GM18526 (cell line): ENCODE measurements around the gene ERI2.

Experiments used
- POLR2A ChIP-seq: IDR thresholded peaks from 3 replicates; pipeline ENCODE4 v1.6.1; 2011; ENCODE audit not compliant: insufficient read length; ENCODE audit errors: extremely low read depth

Gene ERI2

DNA sequence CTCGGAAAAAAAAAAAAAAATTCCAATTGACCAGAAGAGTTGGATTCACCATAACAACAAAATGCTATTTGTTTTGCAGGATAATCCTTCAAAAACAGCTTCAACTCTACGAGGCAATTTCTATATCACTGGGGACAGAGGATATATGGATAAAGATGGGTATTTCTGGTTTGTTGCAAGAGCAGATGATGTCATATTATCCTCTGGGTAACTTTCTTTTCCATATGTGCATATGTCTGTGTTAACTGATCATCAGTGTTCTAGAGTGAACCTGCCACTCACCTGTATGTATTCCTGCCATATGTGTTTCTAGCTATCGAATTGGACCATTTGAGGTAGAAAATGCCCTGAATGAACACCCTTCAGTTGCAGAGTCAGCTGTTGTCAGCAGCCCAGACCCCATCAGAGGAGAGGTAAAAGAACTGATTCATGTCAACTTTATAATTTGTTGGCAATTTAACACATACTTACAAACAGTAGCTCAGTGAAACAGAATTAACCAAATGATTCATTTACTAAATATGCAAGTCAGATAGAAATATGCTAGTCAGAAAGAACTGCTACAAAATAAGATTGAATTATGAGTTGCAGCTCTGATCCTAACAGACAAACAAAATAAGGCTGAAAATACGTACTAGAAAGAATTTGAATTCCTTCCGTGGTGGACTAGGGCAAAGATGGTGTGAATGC lies 14.2 kb downstream of the ERI2 start:
- TF ChIP-seq POLR2A, result no peak

DNA sequence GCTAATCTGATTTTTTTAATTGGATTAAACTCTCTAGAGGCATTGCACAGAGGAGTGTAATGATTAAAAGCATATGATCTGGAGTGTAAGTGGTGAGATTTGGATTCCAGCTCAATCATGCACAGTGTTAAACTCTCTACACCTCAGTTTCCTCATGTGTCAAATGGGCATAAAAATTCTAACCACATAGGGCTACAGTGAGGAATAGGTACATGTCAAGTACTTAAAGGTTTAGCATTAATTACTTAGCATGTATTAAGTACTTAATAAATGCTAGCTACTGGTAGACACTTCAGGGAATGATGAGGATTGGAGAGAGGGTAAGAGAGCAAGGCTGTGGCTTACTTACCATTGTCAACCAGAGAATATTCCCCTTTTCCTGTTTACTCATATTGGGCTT lies 17.1 kb downstream of the ERI2 start:
- no peak for TF ChIP-seq POLR2A

DNA sequence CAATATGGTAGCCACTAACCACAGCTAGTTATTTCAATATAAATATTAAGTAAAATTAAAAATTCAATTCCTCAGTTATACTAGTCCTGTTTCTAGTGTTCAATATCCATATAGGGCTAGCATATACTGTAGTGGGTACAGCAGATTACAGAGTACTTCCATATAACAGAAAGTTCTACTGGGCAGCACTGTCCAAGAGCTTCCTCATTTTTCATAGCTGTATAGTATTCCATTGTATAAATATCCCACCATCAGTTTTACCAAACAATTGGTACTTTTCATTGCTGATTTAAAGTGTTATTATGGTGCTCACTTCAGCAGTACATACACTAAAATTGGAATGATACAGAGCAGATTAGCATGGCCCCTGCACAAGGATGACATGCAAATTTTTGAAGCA lies 22.1 kb downstream of the ERI2 start:
- no peak for TF ChIP-seq POLR2A

DNA sequence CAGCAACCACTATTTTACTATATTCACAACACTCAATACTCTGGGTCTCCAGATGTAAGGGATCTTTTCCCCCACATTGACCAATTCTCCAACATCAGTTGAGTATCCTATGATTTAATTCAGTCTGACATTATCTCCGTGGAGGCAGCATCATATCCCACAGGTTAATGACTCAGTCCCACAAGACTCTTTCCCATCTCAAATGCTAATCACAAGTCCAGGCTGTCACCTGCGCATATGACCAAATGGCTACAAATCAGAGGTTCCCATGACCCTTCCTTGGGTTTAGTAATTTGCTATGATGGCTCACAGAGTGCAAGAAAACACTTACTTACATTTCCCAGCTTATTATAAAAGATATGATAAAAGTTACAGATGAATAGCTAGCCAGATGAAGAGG lies 23.8 kb downstream of the ERI2 start:
- TF ChIP-seq POLR2A, result no peak

DNA sequence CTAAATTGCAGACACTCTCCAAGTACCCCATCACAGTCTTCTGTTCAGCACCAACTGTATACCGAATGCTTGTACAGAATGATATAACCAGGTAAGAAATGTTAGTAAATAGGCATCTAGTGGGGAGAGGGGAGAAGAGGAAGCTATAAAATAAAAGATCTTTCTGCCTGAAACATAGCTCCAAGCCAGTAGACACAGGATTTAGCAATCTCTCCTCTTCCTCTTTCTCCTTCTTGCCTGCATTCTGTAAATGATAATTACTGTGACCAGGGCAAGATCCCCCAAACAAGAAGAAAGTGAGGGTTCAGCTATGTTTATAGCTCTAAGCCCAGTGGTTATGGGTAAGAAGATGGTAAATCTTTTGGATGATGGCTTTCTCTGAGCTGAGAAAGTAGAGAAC lies 24.6 kb downstream of the ERI2 start:
- TF ChIP-seq POLR2A, result no peak

DNA sequence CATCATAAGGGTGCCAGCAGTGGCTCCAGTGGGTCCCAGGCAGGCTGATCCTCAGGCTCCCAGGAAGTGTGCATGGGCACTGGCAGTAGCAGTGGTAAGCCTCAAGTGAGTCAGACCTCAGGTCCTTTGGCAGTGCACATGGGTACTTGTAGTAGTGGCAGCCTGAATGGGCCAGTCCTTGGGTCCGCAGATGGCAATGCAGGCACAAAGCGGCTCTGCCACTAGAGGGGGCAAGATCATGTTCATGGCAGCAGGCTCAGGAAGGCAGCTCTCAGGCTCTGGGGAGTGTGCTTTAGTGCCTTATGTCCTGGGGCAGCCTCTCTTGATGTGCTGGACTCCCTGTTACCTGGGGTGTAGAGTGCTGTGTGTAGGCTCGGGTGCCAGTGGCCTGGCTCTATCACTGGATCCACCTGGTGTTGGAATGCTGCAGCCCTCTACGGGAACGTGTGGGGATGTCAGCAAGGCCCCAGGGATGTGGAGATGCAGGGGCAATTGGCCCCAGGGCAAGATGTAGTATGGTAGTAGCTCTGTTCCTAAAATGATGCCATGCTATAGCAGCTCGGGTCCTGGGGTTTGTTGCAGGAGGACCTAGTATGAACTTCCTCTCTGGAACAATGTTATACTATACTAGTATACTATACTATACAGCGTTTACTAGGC lies 31.4 kb downstream of the ERI2 start:
- no peak for TF ChIP-seq POLR2A

DNA sequence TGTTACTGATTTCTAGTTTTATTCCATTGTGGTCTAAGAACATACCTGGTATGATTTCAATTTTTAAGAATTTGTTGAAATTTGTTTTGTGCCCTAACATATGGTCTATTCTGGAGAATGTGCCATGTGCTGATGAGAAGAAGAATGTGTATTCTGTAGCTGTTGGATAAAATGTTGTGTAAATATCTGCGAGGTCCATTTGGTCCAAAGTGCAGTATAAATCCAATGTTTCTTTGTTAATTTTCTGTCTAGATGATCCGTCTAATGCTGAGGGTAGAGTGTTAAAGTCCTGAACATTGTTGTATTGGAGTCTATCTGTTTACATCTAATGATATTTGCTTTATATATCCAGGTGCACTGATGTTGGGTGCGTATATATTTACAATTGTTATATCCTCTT lies 32.6 kb downstream of the ERI2 start:
- TF ChIP-seq POLR2A, result no peak

DNA sequence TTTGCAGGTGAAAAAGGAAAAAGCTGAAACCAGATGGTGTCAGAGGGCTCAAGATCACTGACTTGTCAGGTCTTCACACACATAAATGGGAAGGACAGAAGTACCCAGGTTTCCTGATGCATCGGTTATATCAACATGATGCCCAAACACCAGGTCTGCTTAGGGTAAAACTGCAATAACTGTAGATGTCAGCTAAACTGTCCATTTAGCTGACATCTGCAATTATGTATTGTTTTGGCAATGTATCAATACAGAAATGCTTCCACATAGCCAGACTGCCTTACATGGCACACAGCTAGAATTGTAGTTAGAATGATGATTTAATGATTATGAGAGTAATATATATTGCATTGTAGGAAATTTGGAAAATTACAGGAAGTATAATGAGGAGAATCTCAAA lies 37.5 kb downstream of the ERI2 start:
- TF ChIP-seq POLR2A, result no peak

DNA sequence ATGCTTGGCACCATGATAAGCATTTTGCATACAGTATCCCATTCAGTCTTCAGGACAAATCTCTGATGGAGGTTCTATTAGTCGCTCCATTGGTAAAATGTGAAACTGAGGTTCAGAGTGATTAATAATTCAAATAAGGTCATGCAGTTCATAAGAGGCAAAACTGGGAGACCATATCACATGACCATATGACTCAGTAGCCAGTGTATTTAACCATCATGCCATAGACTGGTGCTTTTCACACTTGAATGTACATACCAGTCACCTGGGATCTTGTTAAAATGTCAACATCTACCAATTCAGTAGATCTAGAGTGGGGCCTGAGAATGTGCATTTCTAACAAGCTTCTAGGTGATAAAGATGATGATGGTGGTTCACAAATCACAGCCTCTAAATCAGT lies 38.2 kb downstream of the ERI2 start:
- no peak for TF ChIP-seq POLR2A

DNA sequence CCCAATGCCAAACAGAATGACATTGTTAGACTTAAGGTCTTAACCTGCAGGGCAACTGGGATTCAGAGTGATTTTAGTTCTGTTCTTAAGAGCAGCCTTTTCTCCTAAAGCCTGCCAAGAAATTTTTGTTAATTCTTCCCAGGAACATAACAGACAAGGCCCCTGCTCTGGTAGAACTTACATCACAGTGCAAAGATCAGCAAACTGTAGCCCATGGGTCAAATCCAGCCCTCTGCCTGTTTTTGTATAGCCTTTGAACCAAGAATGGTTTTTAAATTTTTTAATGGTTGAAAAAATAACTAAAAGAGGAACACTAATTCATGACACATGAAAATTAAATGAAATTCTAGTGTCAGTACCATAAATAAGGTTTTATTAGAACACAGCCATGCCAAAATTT lies 38.7 kb downstream of the ERI2 start:
- TF ChIP-seq POLR2A, result no peak

DNA sequence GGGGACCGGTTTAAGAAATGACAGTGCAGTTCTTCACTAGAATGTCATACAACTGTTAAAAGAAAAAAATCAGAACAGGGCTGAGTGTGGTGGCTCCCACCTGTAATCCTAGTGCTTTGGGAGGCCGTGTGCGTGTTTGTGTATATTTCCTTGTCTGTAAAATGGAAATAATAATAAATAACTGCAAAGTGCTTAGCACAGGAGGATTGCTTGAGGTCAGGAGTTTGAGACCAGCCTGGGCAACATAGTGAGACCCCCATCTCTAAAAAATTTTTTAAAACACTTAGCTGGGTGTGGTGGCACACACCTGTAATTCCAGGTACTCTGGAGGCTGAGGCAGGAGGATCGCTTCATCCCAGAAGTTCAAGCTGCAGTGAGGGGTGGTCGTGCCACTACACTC lies 40.0 kb downstream of the ERI2 start:
- TF ChIP-seq POLR2A, result no peak

DNA sequence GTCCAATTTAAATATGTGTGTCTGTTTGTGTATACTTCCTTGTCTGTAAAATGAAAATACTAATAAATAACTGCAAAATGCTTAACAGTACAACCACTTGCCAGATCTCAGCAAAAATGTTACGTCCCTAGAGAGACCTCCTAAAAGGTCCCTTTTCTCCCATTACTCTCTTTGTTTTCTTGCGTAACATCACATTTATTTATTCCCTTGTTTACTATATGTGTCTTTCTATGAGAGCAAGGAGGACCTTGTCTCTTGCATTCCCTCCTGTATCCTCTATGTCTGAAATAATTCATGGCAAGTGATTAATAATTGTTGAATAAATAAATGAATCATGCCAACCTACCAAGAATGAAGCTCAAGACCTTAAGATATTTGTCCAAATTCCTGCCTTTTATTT lies 40.5 kb downstream of the ERI2 start:
- TF ChIP-seq POLR2A, result no peak

DNA sequence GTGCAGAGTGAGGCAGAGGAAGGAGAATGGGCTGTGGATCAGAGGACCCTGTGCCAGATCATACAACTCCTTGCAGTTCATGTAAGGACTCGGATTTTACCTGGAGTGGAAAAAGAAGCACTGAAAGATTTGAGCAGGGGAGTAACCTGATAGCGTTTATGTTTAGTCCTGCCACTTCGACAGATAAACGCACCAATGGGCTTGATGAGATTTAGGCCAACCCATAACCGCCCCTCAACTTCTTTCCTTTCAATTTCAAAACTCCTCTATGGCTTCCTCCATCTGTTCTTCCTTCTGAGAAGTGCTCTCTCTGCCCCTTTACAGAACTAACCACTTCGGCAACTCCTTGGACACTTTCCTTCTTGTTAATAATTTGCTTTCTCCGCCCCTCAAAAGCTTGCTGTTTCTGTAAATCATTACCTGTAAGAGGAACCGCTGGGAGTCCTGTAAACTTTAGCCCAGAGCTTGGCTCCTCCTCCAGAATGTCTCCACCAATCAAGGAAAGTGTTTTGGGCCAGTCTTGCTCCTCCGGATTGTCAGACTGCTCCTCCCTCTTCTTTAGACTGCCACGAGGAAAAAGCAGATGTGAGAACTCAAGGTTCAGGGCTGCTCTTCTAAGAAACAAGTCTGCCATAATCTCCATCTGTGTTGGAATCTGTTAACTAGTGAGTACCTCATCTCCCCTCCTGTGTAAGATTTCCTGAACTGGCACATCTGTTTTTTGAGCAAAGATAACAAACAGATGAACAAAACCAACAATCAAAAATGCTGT lies 42.6 kb downstream of the ERI2 start, which contains the start of gene ACSM3:
Gene ACSM3 (plus strand): TSS at position 554 of the 772 bp plus-strand sequence. CDS start 6,021 bp downstream, outside the sequence.
- peak; percentile 45 for TF ChIP-seq POLR2A

DNA sequence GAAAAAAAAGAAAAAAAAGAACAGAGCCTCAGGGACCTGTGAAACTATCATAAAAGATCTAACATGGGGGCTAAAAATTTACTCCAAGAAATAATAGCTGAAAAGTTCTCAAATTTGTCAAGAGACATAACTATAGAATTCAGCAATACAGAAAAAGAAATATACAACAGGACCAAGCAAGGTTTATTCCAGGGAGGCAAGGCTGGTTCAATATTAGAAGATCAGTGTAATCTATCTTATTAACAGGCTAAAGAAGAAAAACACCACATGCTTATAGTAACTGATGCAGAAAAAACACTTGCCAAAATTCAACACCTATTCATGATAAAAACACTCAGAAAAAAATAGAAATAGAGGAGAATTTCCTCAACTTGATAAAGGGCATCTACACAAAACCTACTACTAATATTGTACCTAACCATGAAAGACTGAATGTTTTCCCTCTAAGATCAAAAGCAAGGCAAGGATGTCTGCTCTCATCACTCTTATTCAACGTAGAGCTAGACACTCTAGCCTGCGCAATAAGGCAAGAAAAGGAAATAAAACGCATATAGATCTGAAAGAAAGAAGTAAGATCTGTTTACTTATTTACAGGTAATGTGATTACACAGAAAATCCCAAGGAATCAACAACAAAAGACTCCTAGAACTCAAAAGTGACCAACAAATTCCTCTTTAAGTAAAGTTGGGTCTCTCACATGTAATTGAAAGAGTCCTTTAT lies 43.7 kb downstream of the ERI2 start:
- TF ChIP-seq POLR2A, result no peak

DNA sequence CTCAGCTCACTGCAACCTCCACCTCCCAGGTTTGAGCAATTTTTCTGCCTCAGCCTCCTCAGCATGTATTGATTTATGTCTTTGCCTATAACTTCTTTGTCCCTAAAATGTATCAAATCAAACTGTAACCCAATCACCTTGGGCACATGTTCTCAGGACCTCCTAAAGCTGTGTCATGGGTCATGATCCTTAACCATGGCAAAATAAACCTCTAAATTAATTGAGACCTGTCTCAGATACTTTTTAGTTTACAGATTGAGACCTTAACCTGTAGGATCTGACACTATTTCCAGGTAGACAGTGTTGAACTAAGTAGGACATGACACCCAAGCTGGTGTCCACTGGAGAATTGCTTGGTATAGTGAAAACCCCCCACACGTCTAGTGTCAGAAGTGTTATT lies 45.1 kb downstream of the ERI2 start:
- no peak for TF ChIP-seq POLR2A
